ENCODE results near the gene ABHD15. TPM values are rescaled to one million over a fixed set of nuclear protein-coding genes. Genes with fewer than 3 reads are reported as not detected.

Gene ABHD15
- total RNA-seq, 3 donors from 2014 or later: 7.9 to 29.3 (median 9.8) TPM

DNA sequence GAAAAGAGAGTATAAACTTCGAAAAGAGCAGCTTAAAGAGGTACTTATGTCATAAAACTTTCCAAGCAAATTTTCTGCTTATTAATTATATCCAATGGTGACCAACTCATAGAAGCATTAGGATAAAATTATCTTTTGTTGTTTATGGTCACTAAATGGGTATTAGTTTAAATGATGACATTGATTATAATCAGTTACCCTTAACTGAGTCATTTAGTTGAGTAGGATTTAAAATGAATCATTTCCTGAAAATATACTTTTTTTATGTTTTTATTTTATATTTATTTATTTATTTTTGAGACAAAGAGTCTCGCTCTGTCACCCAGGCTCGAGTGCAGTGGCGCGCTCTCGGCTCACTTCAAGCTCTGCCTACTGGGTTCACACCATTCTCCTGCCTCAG lies 55.9 kb downstream of the ABHD15 start:
- TF ChIP-seq POLR2AphosphoS5 (IDR thresholded peaks at IDR 0.05) (no peak), CTCF (IDR thresholded peaks at IDR 0.05) (no peak), POLR2A (IDR thresholded peaks at IDR 0.05) (no peak)
- Histone ChIP-seq H3K4me3 (no peak overlapping the region), H3K27ac (no peak overlapping the region), H3K4me1 (no peaks in the 10 kb centered on the region), H3K9me3 (no peaks in the 10 kb centered on the region), H3K27me3 (no peaks in the 10 kb centered on the region), H3K36me3 (no peaks in the 10 kb centered on the region)
- intact Hi-C loops (cut with DNase I; ENCODE audit: low total_unique reads): no loop called here
- no peak for DNase-seq (ENCODE audit: low spot score in 2 of 2)

Other genes with a start within 250 kb of the ABHD15 start
- gene TAOK1, start 176.7 kb downstream of the ABHD15 start, total RNA-seq: 10 to 100 TPM; 62.6 to 77.1 (median 67.8) TPM
- gene TP53I13, start 1.7 kb upstream of the ABHD15 start, total RNA-seq: 100 to 1,000 TPM in 1 of 3 donors, 10 to 100 TPM in 2; 34.1 to 114 (median 56.0) TPM
- 10 to 100 TPM; 28.5 to 41.3 (median 31.2) TPM for gene GIT1, start 22.6 kb upstream of the ABHD15 start, total RNA-seq
- gene ANKRD13B, start 26.1 kb upstream of the ABHD15 start, total RNA-seq: 10 to 100 TPM in 1 of 3 donors, 1 to 10 TPM in 2; 8.5 to 13.0 (median 9.2) TPM
- 10 to 100 TPM in 2 of 3 donors, 1 to 10 TPM in 1; 6.6 to 21.3 (median 16.8) TPM for gene CORO6, start 55.9 kb upstream of the ABHD15 start, total RNA-seq